22Rv1 (cell line): ENCODE results near the gene GMDS.

Experiments used
- ZFX ChIP-seq: fragments of 450-650 bp; IDR thresholded peaks from 2 replicates; pipeline ENCODE4 v1.6.1; 2017; ENCODE audit warnings: antibody characterized with exemption, borderline replicate concordance
- TF ChIP-seq, protein P1 (sequence below): fragments of 450-650 bp; IDR thresholded peaks from 2 replicates; pipeline ENCODE4 v1.5.1; 2017; ENCODE audit warnings: mild to moderate bottlenecking

DNA sequence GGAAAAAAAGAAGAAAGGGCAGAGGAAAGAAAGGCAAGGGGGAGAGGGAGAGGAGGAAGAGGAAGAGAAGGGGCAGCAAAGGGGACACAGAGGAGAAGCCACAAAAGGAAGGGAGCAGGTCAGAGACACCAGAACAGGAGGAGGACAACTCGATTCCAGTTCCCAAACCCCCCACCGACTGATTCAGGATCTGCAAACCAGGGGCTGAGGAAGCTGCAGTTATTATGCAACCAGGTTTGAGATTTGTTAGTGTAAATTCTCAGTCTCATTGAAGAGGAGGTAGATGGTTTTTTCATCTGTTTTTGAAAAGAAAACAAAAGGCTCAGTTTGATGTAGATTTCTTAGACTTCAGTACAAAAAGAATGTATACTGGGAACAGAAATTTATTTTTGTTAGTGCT, 432.9 kb downstream of the GMDS start:
- TF ChIP-seq, protein P1, sequence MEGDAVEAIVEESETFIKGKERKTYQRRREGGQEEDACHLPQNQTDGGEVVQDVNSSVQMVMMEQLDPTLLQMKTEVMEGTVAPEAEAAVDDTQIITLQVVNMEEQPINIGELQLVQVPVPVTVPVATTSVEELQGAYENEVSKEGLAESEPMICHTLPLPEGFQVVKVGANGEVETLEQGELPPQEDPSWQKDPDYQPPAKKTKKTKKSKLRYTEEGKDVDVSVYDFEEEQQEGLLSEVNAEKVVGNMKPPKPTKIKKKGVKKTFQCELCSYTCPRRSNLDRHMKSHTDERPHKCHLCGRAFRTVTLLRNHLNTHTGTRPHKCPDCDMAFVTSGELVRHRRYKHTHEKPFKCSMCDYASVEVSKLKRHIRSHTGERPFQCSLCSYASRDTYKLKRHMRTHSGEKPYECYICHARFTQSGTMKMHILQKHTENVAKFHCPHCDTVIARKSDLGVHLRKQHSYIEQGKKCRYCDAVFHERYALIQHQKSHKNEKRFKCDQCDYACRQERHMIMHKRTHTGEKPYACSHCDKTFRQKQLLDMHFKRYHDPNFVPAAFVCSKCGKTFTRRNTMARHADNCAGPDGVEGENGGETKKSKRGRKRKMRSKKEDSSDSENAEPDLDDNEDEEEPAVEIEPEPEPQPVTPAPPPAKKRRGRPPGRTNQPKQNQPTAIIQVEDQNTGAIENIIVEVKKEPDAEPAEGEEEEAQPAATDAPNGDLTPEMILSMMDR, result no peak
- no peak for TF ChIP-seq ZFX
